Gastroesophageal sphincter (tissue), 3 donors: ENCODE results near the gene PTPN14.

Experiments
- EP300 ChIP-seq: sonication (generic); formaldehyde crosslinking; IDR thresholded peaks from one replicate; pipeline ENCODE4 v1.6.1; 2017; ENCODE audit warnings: antibody characterized with exemption, mild to moderate bottlenecking
- POLR2A ChIP-seq, 2 donors: fragments of 450-650 bp; IDR thresholded peaks; one replicate each; pipeline ENCODE4 v1.6.1; 2017; ENCODE audit warnings: antibody characterized with exemption in 2 of 2, mild to moderate bottlenecking in 2 of 2, moderate library complexity in 1 of 2
- POLR2AphosphoS5 ChIP-seq: sonication (generic); formaldehyde crosslinking; IDR thresholded peaks from one replicate; pipeline ENCODE4 v1.6.1; 2017; ENCODE audit warnings: antibody characterized with exemption
- TF ChIP-seq, protein P1 (sequence below), 4 experiments: fragments of 200-600 bp in 2 of 4; fragments of 450-650 bp in 2 of 4; sonication (generic) in 1 of 4; IDR thresholded peaks; one replicate each; pipeline ENCODE4 v1.5.1; 2017 to 2019; ENCODE audit warnings: antibody characterized with exemption in 4 of 4, mild to moderate bottlenecking in 2 of 4, moderate library complexity in 2 of 4

DNA sequence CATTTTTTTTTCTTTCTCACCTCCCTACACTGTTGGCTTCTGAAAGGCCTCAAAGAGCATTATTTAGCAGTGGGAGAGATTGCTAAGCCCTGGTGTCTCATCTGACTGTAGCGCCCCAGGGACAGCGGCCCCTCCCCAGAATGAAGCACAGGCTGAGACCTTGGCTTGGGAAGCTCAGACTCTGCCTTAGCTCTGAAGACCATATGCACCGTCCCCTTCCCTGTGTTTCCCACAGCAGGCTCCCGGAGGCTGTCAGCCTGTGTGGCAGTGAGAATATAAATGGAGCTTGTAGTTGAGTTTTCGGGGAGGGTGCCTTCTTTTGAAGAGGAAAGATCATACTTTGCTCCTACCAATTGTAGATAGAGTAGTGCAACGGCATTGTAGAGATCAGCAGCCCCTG is 245.1 kb downstream of the PTPN14 start:
- no peak for TF ChIP-seq EP300
- no peak for TF ChIP-seq POLR2A (IDR thresholded peaks at IDR 0.05)
- TF ChIP-seq, protein P1, sequence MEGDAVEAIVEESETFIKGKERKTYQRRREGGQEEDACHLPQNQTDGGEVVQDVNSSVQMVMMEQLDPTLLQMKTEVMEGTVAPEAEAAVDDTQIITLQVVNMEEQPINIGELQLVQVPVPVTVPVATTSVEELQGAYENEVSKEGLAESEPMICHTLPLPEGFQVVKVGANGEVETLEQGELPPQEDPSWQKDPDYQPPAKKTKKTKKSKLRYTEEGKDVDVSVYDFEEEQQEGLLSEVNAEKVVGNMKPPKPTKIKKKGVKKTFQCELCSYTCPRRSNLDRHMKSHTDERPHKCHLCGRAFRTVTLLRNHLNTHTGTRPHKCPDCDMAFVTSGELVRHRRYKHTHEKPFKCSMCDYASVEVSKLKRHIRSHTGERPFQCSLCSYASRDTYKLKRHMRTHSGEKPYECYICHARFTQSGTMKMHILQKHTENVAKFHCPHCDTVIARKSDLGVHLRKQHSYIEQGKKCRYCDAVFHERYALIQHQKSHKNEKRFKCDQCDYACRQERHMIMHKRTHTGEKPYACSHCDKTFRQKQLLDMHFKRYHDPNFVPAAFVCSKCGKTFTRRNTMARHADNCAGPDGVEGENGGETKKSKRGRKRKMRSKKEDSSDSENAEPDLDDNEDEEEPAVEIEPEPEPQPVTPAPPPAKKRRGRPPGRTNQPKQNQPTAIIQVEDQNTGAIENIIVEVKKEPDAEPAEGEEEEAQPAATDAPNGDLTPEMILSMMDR (IDR thresholded peaks at IDR 0.05) = no peak
- no peak for TF ChIP-seq POLR2AphosphoS5
